ENCODE measurements around the gene ARMH4.
A peak's percentile ranks its signal among the peaks of the same experiment; 100 is the strongest.

ARMH4 gene

DNA sequence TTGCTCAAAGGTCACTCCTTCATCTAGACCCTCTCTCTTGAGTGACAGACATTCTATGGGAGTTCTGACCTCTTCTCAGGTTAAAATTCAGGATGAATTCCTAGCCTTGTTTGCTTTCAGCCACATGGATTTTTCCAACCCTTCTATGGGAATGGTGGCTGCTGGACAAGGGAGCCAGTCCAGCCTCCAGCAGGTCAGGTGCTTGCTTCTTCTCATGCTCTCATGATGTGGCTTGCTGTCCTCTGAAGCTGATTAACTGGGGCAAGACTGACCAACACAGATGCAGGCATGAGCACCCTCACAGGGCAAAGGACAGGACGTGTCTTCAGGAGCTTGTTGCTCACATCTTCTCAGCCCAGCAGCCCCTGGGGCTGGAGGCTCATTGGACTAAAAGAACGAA lies 188.9 kb downstream of the ARMH4 start:
- no peak for DNase-seq

DNA sequence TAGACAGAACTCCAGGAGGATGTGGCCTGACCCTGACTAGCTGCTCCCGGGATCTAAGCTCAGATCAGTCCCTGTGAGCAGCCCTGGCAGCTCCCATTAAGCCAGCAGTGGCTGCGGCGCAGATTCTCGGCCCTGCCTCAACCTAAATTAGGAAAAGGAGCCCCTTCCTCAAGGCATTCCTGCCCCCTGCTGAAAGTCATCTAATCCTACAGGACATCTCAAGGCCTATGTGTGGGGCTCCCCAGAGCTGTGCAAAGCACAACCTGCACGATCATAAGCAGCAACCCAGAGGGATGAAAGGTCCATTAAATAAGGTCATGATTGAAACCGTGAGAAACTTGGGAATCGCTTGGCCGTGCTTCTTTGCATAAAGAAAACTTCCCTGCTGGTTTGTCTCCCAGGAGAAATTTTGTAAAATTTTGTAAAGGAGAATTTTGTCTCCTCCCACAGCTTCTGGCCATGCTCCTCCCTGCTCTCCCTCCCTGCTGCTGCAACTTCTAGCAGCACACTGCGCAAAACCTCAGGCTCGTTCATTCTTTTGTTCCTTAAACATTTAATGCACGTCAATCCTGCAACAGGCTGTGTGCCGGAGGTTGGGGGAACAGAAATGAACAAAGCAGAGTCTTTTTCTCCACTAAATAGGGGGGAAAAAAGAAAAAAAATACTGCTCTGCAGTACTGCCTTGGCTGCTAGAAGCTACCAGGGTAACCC lies 189.5 kb downstream of the ARMH4 start:
- DNase-seq = peak in 2 of 51 donors; percentile 2 to 4

DNA sequence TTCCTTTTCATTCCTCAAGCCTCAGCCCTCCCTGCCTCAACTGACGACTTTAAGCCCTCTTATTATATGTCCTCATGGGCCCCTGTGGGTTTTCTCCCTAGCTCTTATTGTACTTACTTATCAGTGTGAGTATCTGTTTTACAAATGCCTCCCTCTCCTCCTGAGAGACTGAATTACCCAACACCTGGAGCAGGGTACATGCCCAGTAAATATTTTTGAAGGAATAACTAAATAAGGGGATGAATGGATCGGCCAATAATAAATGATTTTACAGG lies 190.3 kb downstream of the ARMH4 start:
- no peak for DNase-seq

DNA sequence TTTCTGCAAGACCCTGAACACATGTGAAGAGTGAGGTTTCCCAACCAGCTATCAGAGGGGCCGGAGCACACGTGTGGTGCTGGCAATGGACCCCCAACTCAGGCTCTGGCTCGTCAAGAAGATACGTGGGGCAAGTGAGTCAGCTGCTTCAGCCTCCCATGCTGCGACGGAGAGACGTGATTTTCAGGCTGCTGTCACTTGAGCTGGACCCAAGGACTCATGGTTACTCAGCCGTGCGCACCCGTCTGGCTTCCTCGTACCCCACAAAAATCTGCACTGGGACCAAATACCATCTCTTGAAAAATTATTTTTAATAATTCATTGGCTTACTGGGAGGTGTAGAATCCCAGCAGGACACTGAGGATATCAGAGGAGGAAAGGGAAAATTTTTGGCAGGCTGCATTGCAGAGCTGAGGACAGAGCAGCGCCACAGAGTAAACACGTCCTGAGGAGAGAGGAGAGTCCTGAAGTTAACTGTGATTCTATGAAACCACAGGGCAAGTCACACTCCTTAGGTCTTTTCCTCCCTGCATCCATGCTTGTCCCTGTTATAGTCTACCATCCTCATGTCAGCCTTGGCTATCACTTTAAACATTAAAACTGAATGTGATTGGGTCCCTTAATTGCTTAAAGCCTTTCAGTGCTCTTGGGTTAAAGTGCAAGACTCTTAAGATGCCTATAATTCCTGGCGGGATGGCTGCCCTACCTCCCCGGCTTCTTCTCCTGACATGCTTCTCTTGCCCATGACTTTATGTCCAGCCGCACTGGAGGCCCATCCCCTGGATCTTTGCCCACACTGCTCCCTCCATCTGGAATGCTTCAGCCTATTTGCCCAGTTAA lies 190.8 kb downstream of the ARMH4 start:
- no peak for DNase-seq

DNA sequence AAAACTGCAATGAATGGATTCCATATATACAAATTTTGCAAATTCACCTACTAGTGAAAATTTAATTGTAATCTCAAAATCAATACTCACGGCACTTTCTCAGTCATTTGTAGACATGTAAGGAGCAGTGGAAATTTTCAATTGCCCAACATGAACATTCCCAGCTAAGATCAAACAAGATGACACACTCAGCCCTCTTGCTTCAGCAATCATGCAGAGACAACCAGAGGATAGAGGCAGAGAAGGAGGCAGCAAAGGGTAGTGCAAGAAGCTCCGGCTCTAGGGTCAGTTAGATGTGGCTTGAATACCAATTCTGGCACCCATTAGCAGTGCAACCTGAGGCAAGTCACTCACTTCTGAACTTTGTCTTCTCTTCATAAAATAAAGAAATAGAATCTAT lies 194.6 kb downstream of the ARMH4 start:
- no peak for DNase-seq

Measured in hypothalamus (tissue), 51 donors.